Endometrial microvascular endothelial cells (primary cell): Measurements from ENCODE around the gene CLEC2A. TPM values are rescaled to one million over a fixed set of nuclear protein-coding genes. Genes with fewer than 3 reads are reported as not detected.

ENCODE experiments used
- in situ Hi-C: cut with HindIII; loops from 2 replicates; pipeline ENCODE4 v1.10.0; 2017; ENCODE audit warnings: low sequenced_read_pairs, low pct_unique_long_range_greater_than_20kb; ENCODE audit errors: inconsistent ontology term
- total RNA-seq: library from RNA; depleted of rRNA; stranded (reverse); fragments of >200 nt; gene quantifications from one replicate; pipeline ENCODE4 v1.2.3, GENCODE V29; 2015; ENCODE audit errors: inconsistent ontology term

Gene CLEC2A
- total RNA-seq, 1 donor from 2014 or later = not detected

- in situ Hi-C loops = no loop called here
Observed at GRCh38 chr12:9940375-9940774, 8.2 kb upstream of the CLEC2A start.

GRCh38 chr12:9936591-9936990 lies 4.4 kb upstream of the CLEC2A start:
- in situ Hi-C loops = no loop called here

DNA sequence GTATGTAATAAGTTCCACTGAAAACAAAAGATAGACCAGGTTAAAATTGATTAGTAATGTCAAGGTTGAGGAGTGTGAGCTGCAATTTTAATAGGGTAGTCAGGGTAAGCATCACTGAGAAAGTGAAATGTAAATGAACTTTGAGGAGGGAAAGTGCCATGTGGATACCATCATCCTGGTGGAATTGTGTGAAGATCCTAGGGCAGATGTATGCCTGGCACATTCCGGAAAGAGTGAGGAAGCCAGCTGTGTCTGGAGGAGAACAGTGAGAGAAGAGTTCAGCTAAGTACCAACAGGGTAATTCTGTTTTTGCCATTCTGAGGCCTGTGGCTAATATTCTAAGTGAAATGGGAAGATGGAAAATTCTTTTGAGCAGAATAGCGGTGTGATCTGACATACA lies 2.9 kb upstream of the CLEC2A start:
- in situ Hi-C loops = no loop called here

- in situ Hi-C loops = no loop called here
Observed at GRCh38 chr12:9933958-9934357, 1.8 kb upstream of the CLEC2A start.

GRCh38 chr12:9931245-9931644 lies 925 bp downstream of the CLEC2A start:
- in situ Hi-C loops = no loop called here

GRCh38 chr12:9928607-9929006 lies 3.6 kb downstream of the CLEC2A start:
- in situ Hi-C loops = no loop called here

GRCh38 chr12:9926876-9927275 lies 5.3 kb downstream of the CLEC2A start:
- in situ Hi-C loops = no loop called here

- in situ Hi-C loops = no loop called here
Observed at GRCh38 chr12:9925705-9926393, 6.3 kb downstream of the CLEC2A start.

DNA sequence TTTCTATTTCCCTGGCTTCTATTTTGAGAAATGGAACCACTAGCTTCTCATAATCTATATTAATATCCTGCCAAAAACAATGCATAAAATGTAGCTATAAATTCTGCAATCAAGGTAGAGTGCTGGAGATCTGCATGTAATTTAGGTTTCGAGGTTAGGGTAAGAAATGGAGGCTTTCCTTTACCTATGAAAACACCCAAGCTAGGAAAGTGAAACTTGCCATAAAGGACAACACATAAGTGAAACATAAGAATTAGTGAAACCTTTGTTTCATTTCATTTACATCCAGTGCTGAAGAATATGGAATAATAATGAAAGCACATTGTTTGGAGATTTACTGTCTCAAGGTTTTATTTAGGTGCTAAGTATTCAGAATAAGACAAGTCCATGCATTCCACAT lies 9.7 kb downstream of the CLEC2A start:
- in situ Hi-C loops = no loop called here

- in situ Hi-C loops = no loop called here
Observed at GRCh38 chr12:9920451-9920850, 11.7 kb downstream of the CLEC2A start.

- in situ Hi-C loops = no loop called here
Observed at GRCh38 chr12:9919443-9919842, 12.7 kb downstream of the CLEC2A start.

- in situ Hi-C loops = no loop called here
Observed at GRCh38 chr12:9911708-9912107, 20.5 kb downstream of the CLEC2A start.

DNA sequence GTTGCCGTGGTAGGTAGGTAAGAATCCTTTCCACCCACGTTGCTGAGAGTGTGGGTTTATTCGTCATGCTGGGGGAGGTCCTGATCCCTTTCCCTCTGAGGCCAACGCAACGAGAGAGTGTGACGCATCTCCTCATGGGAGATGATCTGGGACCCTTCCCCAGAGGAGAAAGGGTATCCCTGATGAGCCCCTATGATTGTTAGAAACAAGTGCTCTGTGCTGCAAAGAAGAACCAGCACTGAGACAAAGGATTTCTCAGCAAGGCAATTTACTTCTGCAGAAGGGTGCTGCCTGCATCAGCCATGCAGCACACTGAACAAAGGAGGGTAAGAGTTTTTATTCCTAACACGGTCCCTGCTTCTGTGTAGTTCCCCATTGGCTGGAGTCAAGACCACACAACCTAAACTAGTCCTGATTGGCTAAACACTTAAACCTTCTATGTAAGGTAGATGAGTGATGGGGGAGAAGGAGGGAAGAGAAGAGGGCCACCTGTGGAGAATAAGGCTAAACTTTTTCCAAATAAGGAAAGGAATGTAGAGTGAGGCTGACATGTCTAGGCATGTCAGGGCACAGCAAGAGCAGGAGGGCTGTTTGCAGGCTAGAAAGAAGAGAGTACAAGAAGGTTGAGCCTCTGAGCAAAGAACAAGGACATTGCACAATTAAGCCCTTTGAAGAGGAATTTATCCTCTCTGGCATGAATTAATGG lies 21.3 kb downstream of the CLEC2A start:
- in situ Hi-C loops = no loop called here

DNA sequence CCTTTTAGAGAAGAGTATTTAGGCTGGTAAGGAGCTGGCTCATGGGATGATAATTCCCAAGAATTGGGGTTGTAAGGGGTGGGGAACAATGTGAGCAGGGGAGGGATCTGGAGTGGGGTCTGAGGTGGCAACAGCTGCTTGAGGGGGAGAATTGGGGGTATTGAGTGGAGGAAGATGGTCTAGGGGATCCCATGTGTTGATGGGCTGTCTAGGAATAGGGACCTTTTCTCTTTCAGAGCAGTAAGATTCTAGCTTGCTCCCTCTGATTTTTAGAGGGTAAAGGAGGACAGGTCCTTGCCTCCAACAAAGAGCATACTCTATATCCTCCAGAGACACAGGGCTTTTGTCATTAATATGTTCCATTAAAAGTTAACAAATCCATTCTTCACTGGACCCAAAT lies 22.4 kb downstream of the CLEC2A start:
- in situ Hi-C loops = no loop called here

DNA sequence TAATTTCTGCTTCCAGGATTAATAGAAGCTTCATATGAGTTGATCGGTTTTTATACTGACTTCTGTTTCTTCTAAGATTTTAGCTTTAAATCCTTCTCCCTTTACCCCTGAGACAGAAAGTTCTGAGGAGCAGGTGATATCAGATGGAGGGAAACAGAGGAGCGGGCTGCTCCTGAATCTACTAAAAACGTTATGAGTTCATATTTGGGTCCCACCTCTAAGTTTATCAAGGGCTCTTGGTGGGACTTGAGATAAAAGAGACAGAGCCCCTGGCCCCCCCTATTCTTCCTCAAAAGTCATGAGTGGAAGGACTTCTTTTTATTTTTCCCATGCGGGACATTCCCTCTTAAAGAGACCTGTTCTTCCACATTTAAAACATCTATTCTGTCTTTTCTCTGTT lies 23.8 kb downstream of the CLEC2A start:
- in situ Hi-C loops = no loop called here

- in situ Hi-C loops = no loop called here
Observed at GRCh38 chr12:9907769-9908168, 24.4 kb downstream of the CLEC2A start.

- in situ Hi-C loops = no loop called here
Observed at GRCh38 chr12:9906873-9907272, 25.3 kb downstream of the CLEC2A start.

GRCh38 chr12:9902539-9903228 lies 29.5 kb downstream of the CLEC2A start:
- in situ Hi-C loops = no loop called here

DNA sequence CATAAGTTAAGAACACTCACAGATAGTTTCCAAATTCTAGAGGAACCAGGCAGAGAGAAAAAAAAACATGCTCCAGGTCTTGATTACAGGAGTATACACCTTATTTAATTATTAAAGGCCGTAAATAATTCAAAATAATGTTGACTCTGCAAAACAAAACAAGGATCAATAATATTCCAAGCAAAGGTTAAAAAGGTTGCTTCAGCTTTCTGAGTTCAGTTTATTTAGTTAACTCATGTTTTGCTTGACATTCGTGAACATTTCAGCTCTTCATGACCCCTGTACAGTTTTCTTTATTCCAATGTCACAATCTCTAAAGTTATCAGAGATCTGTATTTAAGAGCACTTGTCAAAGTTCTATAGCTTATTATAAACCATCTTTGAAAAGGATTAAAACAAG lies 31.2 kb downstream of the CLEC2A start:
- in situ Hi-C loops = no loop called here

DNA sequence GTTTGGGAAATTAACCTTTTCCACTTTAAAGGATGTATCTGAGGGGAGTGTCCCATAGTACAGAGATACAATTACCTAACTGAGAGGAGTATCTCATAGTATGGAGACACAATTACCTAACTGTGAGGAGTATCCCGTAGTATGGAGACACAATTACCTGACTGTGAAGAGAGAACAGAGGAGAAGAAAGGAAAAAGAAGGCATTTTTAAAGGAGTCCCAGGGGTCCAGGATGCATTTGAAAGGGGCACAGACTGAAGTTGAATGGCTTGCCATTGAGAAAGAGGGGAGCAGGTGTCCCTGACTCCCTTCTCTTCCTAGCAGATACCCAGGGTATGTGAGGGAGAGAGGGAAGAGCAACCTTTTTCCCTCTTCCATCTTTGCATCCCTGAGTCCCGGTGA lies 33.0 kb downstream of the CLEC2A start:
- in situ Hi-C loops = no loop called here
